Measurements from ENCODE around the gene ASNS. TPM values are rescaled to one million over a fixed set of nuclear protein-coding genes. Genes with fewer than 3 reads are reported as not detected.

Gene ASNS
- total RNA-seq, 1 experiment from 2014 or later = 95.1 TPM

DNA sequence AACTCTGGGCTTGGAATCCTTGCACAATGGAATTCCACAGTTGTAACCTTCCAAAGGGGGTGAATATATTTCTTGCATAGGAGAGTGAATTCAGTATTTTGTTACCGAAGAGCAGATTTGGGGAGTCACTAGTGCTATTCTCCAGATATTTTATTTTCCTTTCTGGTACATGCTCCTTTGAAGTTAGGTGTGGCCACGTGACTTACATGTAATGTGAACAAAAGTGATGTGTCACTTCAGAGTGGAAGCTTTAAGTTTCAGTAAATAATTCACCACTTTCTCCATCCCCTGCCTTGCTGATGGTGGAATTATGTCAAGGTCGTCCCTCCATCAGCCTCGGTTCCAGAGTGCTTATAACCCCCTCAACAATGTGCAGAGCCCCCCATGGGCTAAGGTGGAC is 25.3 kb downstream of the ASNS start:
- Histone ChIP-seq H3K27me3 (ENCODE audit: insufficient read depth, low read length) (no peaks in the 10 kb centered on the region), H3K56ac (ENCODE audit: insufficient read length, low read depth, low read length) (no peak overlapping the region), H2AFZ (ENCODE audit: low read length) (no peak overlapping the region), H3K4me2 (ENCODE audit: insufficient read depth, insufficient read length, low read length) (no peak overlapping the region), H3K79me1 (ENCODE audit: insufficient read depth, low read depth, low read length, poor library complexity, severe bottlenecking) (no peaks in the 10 kb centered on the region), H3K79me2 (ENCODE audit: insufficient read depth, low read length) (no peaks in the 10 kb centered on the region), H3K23me2 (ENCODE audit: insufficient read length, low read depth, low read length, poor library complexity, severe bottlenecking) (no peaks in the 10 kb centered on the region), H3T11ph (ENCODE audit: low read length) (no peak overlapping the region), H3K14ac (ENCODE audit: insufficient read depth, low read length) (no peak overlapping the region), H2BK120ac (ENCODE audit: low read depth, low read length, poor library complexity, severe bottlenecking) (no peak overlapping the region), H3K23ac (ENCODE audit: insufficient read length, low read depth, low read length) (no peak overlapping the region), H3K9me3 (ENCODE audit: control insufficient read depth, low read depth, low read length) (no peaks in the 10 kb centered on the region), H3K9ac (ENCODE audit: extremely low read depth, insufficient read length, low read length) (no peak overlapping the region), H4K20me1 (ENCODE audit: control insufficient read depth, insufficient read depth, insufficient read length) (no peaks in the 10 kb centered on the region), H2BK15ac (ENCODE audit: low read depth, low read length) (no peak overlapping the region), H3K4ac (ENCODE audit: low read depth, low read length) (no peak overlapping the region), H2AK5ac (ENCODE audit: insufficient read length, low read length) (no peak overlapping the region), H4K91ac (ENCODE audit: insufficient read length, low read depth, low read length) (no peak overlapping the region), H3K18ac (ENCODE audit: insufficient read length, low read depth, low read length) (no peak overlapping the region), H2BK12ac (ENCODE audit: insufficient read length, low read depth, low read length) (no peak overlapping the region), H2BK20ac (ENCODE audit: low read depth, low read length, poor library complexity, severe bottlenecking) (no peak overlapping the region), H3K4me1 (ENCODE audit: insufficient read depth, low read length) (no peaks in the 10 kb centered on the region), H4K8ac (replicated peaks; ENCODE audit: insufficient read length, low read depth, low read length) (no peak overlapping the region), H2BK5ac (ENCODE audit: insufficient read length, low read length) (no peak overlapping the region), H3K27ac (ENCODE audit: insufficient read length, low read depth, low read length) (no peak overlapping the region), H4K5ac (ENCODE audit: insufficient read length, low read depth, low read length) (no peak overlapping the region)
- H3K4me3 Mint-ChIP-seq = no peak overlapping the region
- TF ChIP-seq CTCF (conservative IDR thresholded peaks at IDR 0.05) = no peak
- whole genome bisulfite sequencing (ENCODE audit: extremely low coverage, insufficient read length, low lambda C conversion rate) = no CpG with 5 or more reads among the region's 4 CpGs
- peaks cover 17 to 20% of the 10 kb centered on the region in 2 experiments for H3K9me3 Mint-ChIP-seq
- no peaks in the 10 kb centered on the region for H3K4me1 Mint-ChIP-seq
- H3K27me3 Mint-ChIP-seq (ENCODE audit: low read depth) = peaks cover 2% of the 10 kb centered on the region
- H3K36me3 Mint-ChIP-seq (ENCODE audit: insufficient read depth in 1 of 3, low read depth in 3 of 3) = peaks cover 8 to 25% (median 19%) of the 10 kb centered on the region in 3 experiments; a peak in 6 of 7 replicates
- H3K27ac Mint-ChIP-seq = no peak overlapping the region
- DNase-seq = no peak
